Ovary (tissue), 9 donors: ENCODE results near the gene PCSK2. TPM values are rescaled to one million over a fixed set of nuclear protein-coding genes. Genes with fewer than 3 reads are reported as not detected.

ENCODE experiments used
- DNase-seq, 5 donors: peaks; one replicate each; pipeline ENCODE4 v3.0.0-alpha.2; 2019 to 2020
- H3K27ac ChIP-seq, 2 donors: fragments of 200-600 bp; one replicate each; pipeline versions ENCODE4 v1.5.1 to v1.8.0; 2019 to 2022
- H3K27me3 ChIP-seq: fragments of 200-600 bp; one replicate; pipeline ENCODE4 v1.8.0; 2022
- H3K36me3 ChIP-seq: fragments of 200-600 bp; sonication (generic); one replicate; pipeline ENCODE4 v1.5.1; 2019
- H3K4me1 ChIP-seq: one replicate; pipeline ENCODE4 v1.8.1; 2013; ENCODE audit warnings: mild to moderate bottlenecking, moderate library complexity; ENCODE audit not compliant: insufficient read depth
- H3K4me3 ChIP-seq: fragments of 200-600 bp; sonication (generic); one replicate; pipeline ENCODE4 v1.5.1; 2017
- H3K9me3 ChIP-seq, 2 donors: fragments of 200-600 bp in 1 of 2; sonication (generic) in 1 of 2; one replicate each; pipeline versions ENCODE4 v1.5.1 to v1.8.1; 2013 to 2019; ENCODE audit warnings: mild to moderate bottlenecking in 1 of 2, moderate library complexity in 1 of 2
- EP300 ChIP-seq: sonication (generic); formaldehyde crosslinking; IDR thresholded peaks from one replicate; pipeline ENCODE4 v1.6.1; 2017; ENCODE audit warnings: antibody characterized with exemption
- POLR2A ChIP-seq: fragments of 450-650 bp; IDR thresholded peaks from one replicate; pipeline ENCODE4 v1.6.1; 2017; ENCODE audit warnings: antibody characterized with exemption, mild to moderate bottlenecking, moderate library complexity
- WGBS, 3 donors: extraction: QIAGEN DNeasy Blood & Tissue Kit in 1 of 3; methylation state at CpG; one replicate each; pipeline versions ENCODE4 v1.1.5 to v1.1.7; 2013 to 2017; 5-methylcytosine and 5-hydroxymethylcytosine counted together
- intact Hi-C, 4 donors: fragments of 100-400 bp; cut with DNase I; formaldehyde crosslinking; loops; one replicate each; pipeline versions ENCODE4 v1.11.0 to v1.15.1; 2022 to 2023
- polyA plus RNA-seq, 2 donors: library from polyadenylated mRNA; stranded (reverse); fragments of 200-250 nt in 1 of 2; fragments of 350-450 nt in 1 of 2; fragmentation: Illumina TruSeq in 1 of 2; extraction: RNeasy Lipid Tissue Mini Kit (QIAGEN cat#74804) in 1 of 2; gene quantifications; one replicate each; pipeline ENCODE4 v1.2.3, GENCODE V29; 2013 to 2014
- total RNA-seq, 7 donors: library from RNA; depleted of rRNA in 2 of 7; stranded (reverse); fragments of >200 nt in 2 of 7; fragmentation: NEBNext Ultra II Directional in 3 of 7; extraction: Animal tissue kit (Norgen Biotek cat#: 25700) in 3 of 7; gene quantifications; one replicate each; pipeline versions ENCODE4 v1.1.0 to v1.2.4, GENCODE V29; 2016 to 2023
- TF ChIP-seq, protein P1 (sequence below), 3 donors: fragments of 450-650 bp in 2 of 3; fragments of 200-600 bp in 1 of 3; IDR thresholded peaks; one replicate each; pipeline versions ENCODE4 v1.5.1 to v1.8.0; 2016 to 2022; ENCODE audit warnings: antibody characterized with exemption in 3 of 3, mild to moderate bottlenecking in 1 of 3
- donor health status: DM: no; HTN: no; CAD: no; lungs with moderate emphysema.
- donor health status: DM: no; HTN: no; CAD: no.
- donor health status: Bipolar disorder and iron deficiency.
- donor health status: DM: yes; HTN: yes; CAD: no.
- donor health status: DM: no; HTN: no; CAD: no.
- donor health status: DM: yes; HTN: yes; CAD: no.

The PCSK2 gene
- total and polyA plus RNA-seq, 9 donors, result 3.0 to 27.8 (median 6.7) TPM

- Histone ChIP-seq H3K9me3 (no peaks in the 10 kb centered on the region), H3K27ac (no peak overlapping the region), H3K4me3 (no peak overlapping the region), H3K27me3 (no peaks in the 10 kb centered on the region), H3K36me3 (no peaks in the 10 kb centered on the region), H3K4me1 (no peaks in the 10 kb centered on the region)
- 68 to 87% (median 87%) methylated on average over 4 of the region's 4 CpGs for WGBS, 3 donors
- TF ChIP-seq EP300, result no peak
- no peak for TF ChIP-seq POLR2A
- TF ChIP-seq, protein P1, sequence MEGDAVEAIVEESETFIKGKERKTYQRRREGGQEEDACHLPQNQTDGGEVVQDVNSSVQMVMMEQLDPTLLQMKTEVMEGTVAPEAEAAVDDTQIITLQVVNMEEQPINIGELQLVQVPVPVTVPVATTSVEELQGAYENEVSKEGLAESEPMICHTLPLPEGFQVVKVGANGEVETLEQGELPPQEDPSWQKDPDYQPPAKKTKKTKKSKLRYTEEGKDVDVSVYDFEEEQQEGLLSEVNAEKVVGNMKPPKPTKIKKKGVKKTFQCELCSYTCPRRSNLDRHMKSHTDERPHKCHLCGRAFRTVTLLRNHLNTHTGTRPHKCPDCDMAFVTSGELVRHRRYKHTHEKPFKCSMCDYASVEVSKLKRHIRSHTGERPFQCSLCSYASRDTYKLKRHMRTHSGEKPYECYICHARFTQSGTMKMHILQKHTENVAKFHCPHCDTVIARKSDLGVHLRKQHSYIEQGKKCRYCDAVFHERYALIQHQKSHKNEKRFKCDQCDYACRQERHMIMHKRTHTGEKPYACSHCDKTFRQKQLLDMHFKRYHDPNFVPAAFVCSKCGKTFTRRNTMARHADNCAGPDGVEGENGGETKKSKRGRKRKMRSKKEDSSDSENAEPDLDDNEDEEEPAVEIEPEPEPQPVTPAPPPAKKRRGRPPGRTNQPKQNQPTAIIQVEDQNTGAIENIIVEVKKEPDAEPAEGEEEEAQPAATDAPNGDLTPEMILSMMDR (IDR thresholded peaks at IDR 0.05), result no peak
- intact Hi-C loops, result no loop called here
- DNase-seq, result no peak
These were observed 139.0 kb downstream of the PCSK2 start for GRCh38 chr20:17365831-17366230.

DNA sequence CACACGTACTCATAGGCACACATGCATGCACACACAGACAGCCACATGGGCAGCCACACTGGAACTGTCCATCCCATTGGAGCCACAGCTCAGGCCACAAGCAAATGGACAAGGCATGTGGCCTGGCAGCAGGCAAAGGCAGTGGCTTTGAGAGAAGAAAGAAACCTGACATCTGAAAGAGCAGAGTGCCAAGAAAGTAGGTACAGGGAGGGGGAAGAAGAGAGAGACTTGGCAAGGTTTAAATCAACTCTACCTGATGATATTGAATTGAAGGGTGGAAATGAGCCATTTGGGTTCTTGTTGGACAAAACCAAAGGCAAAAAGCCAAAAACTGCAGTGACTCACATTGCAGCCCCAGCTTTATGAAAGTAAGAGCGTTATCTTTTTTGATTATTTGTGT lies 142.7 kb downstream of the PCSK2 start:
- no peak overlapping the region for H3K4me3 ChIP-seq
- TF ChIP-seq EP300 (no peak), POLR2A (no peak)
- TF ChIP-seq, protein P1 (IDR thresholded peaks at IDR 0.05), result no peak
- intact Hi-C loops, result no loop called here
- H3K27ac ChIP-seq, result no peak overlapping the region
- DNase-seq, result no peak
- no peaks in the 10 kb centered on the region for H3K9me3 ChIP-seq
- WGBS, 3 donors, result 84 to 94% (median 90%) methylated on average over 2 of the region's 2 CpGs
- no peaks in the 10 kb centered on the region for H3K4me1 ChIP-seq
- H3K27me3 ChIP-seq, result no peaks in the 10 kb centered on the region
- no peaks in the 10 kb centered on the region for H3K36me3 ChIP-seq

GRCh38 chr20:17372806-17373440 lies 146.1 kb downstream of the PCSK2 start:
- DNase-seq, result no peak
- H3K4me3 ChIP-seq, result no peak overlapping the region
- H3K27me3 ChIP-seq, result no peaks in the 10 kb centered on the region
- intact Hi-C loops, result no loop called here
- no peaks in the 10 kb centered on the region for H3K36me3 ChIP-seq
- H3K4me1 ChIP-seq, result no peaks in the 10 kb centered on the region
- no peak overlapping the region for H3K27ac ChIP-seq
- WGBS, 3 donors, result 60 to 80% (median 73%) methylated on average over 6 of the region's 6 CpGs
- H3K9me3 ChIP-seq, result no peaks in the 10 kb centered on the region
- TF ChIP-seq, protein P1 (IDR thresholded peaks at IDR 0.05), result no peak
- TF ChIP-seq POLR2A, result no peak

DNA sequence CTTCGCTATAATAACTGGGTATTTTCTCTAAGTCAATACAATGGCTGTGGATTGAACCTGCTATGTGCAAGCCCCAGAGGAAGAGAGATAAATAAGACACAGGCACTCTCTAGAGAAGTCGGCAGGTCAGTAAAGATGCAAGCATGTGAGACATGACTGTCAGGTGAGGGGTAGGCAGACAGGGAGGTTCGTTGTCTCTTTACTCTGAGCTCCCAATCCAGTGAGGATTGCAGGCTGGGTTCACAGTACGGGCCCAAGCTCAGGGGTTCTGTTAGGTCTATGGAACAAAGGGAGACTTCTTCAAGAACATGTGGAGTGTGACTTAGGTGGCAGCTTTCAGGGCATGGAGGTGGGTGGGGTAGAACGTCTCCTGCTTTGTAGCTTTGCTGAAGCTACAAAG lies 147.2 kb downstream of the PCSK2 start:
- no peak for DNase-seq
- H3K27me3 ChIP-seq, result no peaks in the 10 kb centered on the region
- intact Hi-C loops, result no loop called here
- 82 to 84% (median 84%) methylated on average over 5 of the region's 5 CpGs for WGBS, 3 donors
- no peaks in the 10 kb centered on the region for H3K4me1 ChIP-seq
- H3K27ac ChIP-seq, result no peak overlapping the region
- no peak overlapping the region for H3K4me3 ChIP-seq
- H3K36me3 ChIP-seq, result no peaks in the 10 kb centered on the region
- TF ChIP-seq POLR2A, result no peak
- TF ChIP-seq, protein P1 (IDR thresholded peaks at IDR 0.05), result no peak
- no peak for TF ChIP-seq EP300
- H3K9me3 ChIP-seq, result no peaks in the 10 kb centered on the region
